ENCODE data around the gene OSBPL2. TPM values are rescaled to one million over a fixed set of nuclear protein-coding genes. Genes with fewer than 3 reads are reported as not detected.

Gene OSBPL2
- total and polyA plus RNA-seq, 11 donors, result 20.0 to 57.9 (median 38.3) TPM

DNA sequence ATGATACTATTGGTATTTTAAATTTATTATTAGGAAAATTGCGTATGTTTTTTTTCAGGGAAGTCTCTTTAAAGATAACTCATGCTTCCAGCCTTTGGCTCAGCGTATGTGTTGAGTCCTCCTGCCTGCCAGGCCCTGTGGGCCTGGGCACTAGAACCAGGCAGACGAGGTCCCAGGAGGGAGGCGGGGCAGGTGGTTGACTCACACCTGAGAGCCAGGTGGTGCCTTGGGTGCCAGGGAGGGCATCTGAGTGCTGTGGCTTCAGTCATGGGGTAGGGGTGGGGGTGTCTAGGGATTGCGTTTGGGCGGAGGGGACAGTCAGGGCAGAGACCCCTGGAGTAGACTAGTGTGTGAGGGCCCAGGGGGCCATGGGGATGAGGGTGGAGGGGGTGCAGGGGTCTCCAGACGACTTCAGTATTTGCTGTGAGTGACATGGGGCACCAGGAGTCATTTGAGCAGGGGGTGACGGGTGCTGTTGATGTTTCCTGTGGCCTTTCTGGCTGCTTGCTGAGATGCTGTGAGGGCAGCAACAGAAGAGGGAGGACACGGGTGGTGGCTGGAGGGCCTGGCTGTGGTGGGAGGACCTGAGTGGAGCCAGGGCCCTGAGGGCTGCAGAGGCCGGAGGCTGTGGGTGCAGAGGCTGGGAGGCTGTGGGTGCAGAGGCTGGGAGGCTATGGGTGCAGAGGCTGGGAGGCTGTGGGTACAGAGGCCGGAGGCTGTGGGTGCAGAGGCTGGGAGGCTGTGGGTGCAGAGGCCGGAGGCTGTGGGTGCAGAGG, 49.6 kb downstream of the OSBPL2 start:
- ATAC-seq (no peak), DNase-seq (peak in 1 of 5 donors; percentile 21)
- intact Hi-C loops (cut with DNase I), result loop anchor here in 3 of 10 donors (5.0 to 10.0 kb wide), 3 partner anchors 51 to 263 kb away; partner anchors contain the start of genes MTG2 (in 1 of the 3) and OSBPL2 (in 1 of the 3)
- Histone ChIP-seq H3K4me3 (no peak overlapping the region), H3K9me3 (no peaks in the 10 kb centered on the region), H3K27ac (peak overlapping the region in 5 of 12 donors; percentile 69 to 85 (median 80)), H3K36me3 (peaks cover 0 to 91% (median 78%) of the 10 kb centered on the region in 9 donors), H3K4me1 (peaks cover 0 to 41% (median 29%) of the 10 kb centered on the region in 12 donors), H3K27me3 (no peaks in the 10 kb centered on the region)
- TF ChIP-seq, protein P1, sequence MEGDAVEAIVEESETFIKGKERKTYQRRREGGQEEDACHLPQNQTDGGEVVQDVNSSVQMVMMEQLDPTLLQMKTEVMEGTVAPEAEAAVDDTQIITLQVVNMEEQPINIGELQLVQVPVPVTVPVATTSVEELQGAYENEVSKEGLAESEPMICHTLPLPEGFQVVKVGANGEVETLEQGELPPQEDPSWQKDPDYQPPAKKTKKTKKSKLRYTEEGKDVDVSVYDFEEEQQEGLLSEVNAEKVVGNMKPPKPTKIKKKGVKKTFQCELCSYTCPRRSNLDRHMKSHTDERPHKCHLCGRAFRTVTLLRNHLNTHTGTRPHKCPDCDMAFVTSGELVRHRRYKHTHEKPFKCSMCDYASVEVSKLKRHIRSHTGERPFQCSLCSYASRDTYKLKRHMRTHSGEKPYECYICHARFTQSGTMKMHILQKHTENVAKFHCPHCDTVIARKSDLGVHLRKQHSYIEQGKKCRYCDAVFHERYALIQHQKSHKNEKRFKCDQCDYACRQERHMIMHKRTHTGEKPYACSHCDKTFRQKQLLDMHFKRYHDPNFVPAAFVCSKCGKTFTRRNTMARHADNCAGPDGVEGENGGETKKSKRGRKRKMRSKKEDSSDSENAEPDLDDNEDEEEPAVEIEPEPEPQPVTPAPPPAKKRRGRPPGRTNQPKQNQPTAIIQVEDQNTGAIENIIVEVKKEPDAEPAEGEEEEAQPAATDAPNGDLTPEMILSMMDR (IDR thresholded peaks at IDR 0.05), result no peak
- TF ChIP-seq POLR2A (IDR thresholded peaks at IDR 0.05), result no peak
- 90 to 94% (median 92%) methylated on average over 11 to 12 of the region's 12 CpGs for WGBS, 4 donors

DNA sequence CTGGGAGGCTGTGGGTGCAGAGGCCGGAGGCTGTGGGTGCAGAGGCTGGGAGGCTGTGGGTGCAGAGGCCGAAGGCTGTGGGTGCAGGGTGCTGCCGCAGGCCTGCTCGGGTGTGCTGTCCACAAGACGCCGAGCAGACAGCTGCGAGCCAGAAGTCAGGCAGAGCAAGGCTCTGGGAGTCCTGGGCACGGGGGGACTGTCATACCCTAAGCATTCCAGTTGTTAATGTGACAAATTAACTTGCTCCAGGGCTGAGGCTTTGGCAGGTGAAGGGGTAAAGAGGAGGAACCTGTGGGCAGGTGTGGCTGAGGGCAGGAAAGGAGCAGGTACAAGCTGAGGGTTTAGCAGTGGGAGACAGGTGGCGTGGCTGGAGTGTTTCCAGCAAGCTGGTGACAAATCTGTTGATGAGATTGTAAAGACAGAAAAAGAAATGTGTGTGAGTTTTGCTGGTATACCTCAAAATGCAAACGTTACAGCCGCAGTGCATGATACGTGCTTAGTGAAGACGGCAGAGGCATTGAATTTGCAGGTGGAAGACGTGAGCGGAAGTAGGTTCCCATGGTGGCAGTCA, 50.3 kb downstream of the OSBPL2 start:
- no peak for ATAC-seq
- TF ChIP-seq, protein P1 (IDR thresholded peaks at IDR 0.05), result no peak
- TF ChIP-seq POLR2A (IDR thresholded peaks at IDR 0.05), result no peak
- 90 to 93% (median 92%) methylated on average over 15 of the region's 15 CpGs for WGBS, 4 donors
- peaks cover 0 to 34% (median 23%) of the 10 kb centered on the region in 12 donors for H3K4me1 ChIP-seq
- H3K4me3 ChIP-seq, result no peak overlapping the region
- peaks cover 0 to 91% (median 80%) of the 10 kb centered on the region in 9 donors for H3K36me3 ChIP-seq
- DNase-seq, result peak in 1 of 5 donors; percentile 19
- intact Hi-C loops (cut with DNase I), result loop anchor here in 3 of 10 donors (5.0 to 10.0 kb wide), 3 partner anchors 51 to 264 kb away; partner anchors contain the start of genes MTG2 (in 1 of the 3) and OSBPL2 (in 1 of the 3)
- no peak overlapping the region for H3K27ac ChIP-seq
- no peaks in the 10 kb centered on the region for H3K9me3 ChIP-seq
- H3K27me3 ChIP-seq, result no peaks in the 10 kb centered on the region

DNA sequence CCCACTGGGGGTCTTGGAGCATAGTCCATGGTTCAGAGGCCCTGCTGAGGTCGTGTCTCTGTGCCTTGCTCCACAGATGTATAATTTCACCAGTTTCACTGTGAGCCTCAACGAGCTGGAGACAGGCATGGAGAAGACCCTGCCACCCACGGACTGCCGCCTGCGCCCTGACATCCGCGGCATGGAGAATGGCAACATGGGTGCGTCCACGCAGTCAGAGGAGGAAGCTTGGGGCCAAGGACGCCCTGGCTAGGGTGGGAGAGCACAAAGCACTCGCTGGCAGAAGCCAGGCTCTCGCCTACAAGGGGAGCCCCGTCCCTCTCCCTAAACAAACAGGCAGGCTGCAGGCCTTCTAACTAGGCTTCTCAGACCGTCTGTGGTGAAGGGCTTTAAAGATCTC, 50.8 kb downstream of the OSBPL2 start:
- TF ChIP-seq, protein P1 (IDR thresholded peaks at IDR 0.05), result no peak
- TF ChIP-seq POLR2A (IDR thresholded peaks at IDR 0.05), result no peak
- intact Hi-C loops (cut with DNase I), result loop anchor here in 3 of 10 donors (5.0 to 10.0 kb wide), 3 partner anchors 52 to 264 kb away; partner anchors contain the start of genes MTG2 (in 1 of the 3) and OSBPL2 (in 1 of the 3)
- ATAC-seq (no peak), DNase-seq (no peak)
- Histone ChIP-seq H3K4me1 (peaks cover 0 to 29% (median 19%) of the 10 kb centered on the region in 12 donors), H3K27me3 (no peaks in the 10 kb centered on the region), H3K36me3 (peaks cover 0 to 91% (median 80%) of the 10 kb centered on the region in 9 donors), H3K9me3 (no peaks in the 10 kb centered on the region), H3K27ac (no peak overlapping the region), H3K4me3 (no peak overlapping the region)
- WGBS, 4 donors, result 86 to 91% (median 89%) methylated on average over 11 to 14 of the region's 14 CpGs

- Histone ChIP-seq H3K36me3 (peaks cover 0 to 91% (median 81%) of the 10 kb centered on the region in 9 donors), H3K4me1 (peaks cover 0 to 23% (median 17%) of the 10 kb centered on the region in 12 donors), H3K9me3 (no peaks in the 10 kb centered on the region), H3K27me3 (no peaks in the 10 kb centered on the region), H3K4me3 (no peak overlapping the region), H3K27ac (no peak overlapping the region)
- TF ChIP-seq, protein P1 (IDR thresholded peaks at IDR 0.05), result no peak
- TF ChIP-seq POLR2A (IDR thresholded peaks at IDR 0.05), result no peak
- 87 to 93% (median 91%) methylated on average over 8 of the region's 8 CpGs for WGBS, 4 donors
- ATAC-seq, result no peak
- DNase-seq, result no peak
- intact Hi-C loops (cut with DNase I), result loop anchor here in 3 of 10 donors (5.0 to 10.0 kb wide), 4 partner anchors 53 to 265 kb away; partner anchors contain the start of genes MTG2 (in 1 of the 3) and OSBPL2 (in 1 of the 3)
These were observed 51.6 kb downstream of the OSBPL2 start for GRCh38 chr20:62289898-62290297.
